HCT116 (cell line): ENCODE measurements around the gene DNMT3A. TPM values are rescaled to one million over a fixed set of nuclear protein-coding genes. Genes with fewer than 3 reads are reported as not detected.

Experiments used
- ATAC-seq: fragments of 200-7000 bp; cut with Tn5 transposase; 2 replicates; pipeline ENCODE4 v1.9.1; 2020; ENCODE audit warnings: mild to moderate bottlenecking, moderate library complexity
- BruUV-seq: library from RNA; stranded (reverse); fragments of 400-500 nt; replicated peaks from 2 replicates; lab custom pipeline; 2021; lab: Mats Ljungman, UMichigan
- CTCF ChIA-PET: fragments of 300-600 bp; sonication (Branson Sonifier 250); formaldehyde crosslinking; loops from one replicate; lab custom pipeline; 2021; ENCODE audit warnings: antibody characterized with exemption; lab: Charles Lee
- POLR2A ChIA-PET: fragments of 300-600, 350-600 bp; sonication (Branson Sonifier 250); formaldehyde crosslinking; loops from one replicate; lab custom pipeline; 2021; ENCODE audit warnings: antibody characterized with exemption; lab: Charles Lee
- RAD21 ChIA-PET, 2 experiments: fragments of 300-600 bp; sonication (Branson Sonifier 250); formaldehyde crosslinking; loops; one replicate each; lab custom pipeline; 2023; ENCODE audit warnings: low total read pairs in 2 of 2; ENCODE audit not compliant: uncharacterized antibody in 2 of 2, unreplicated experiment in 2 of 2, low non-redundant PET in 1 of 2; lab: Charles Lee
- DNase-seq: peaks from one replicate; pipeline ENCODE4 v3.0.0-alpha.2; 2010; ENCODE audit warnings: low read depth, low spot score
- H2AFZ ChIP-seq: fragments of 200-600 bp; shearing (Covaris generic), sonication (generic); 2 replicates; pipeline ENCODE4 v1.6.1; 2017; ENCODE audit warnings: low read depth, mixed run types, mixed read lengths, antibody characterized with exemption, low read length; ENCODE audit not compliant: poor library complexity, severe bottlenecking
- H3K27ac ChIP-seq: 2 replicates; pipeline ENCODE4 v1.5.1; 2012; ENCODE audit warnings: low read depth, low read length
- H3K27me3 ChIP-seq: fragments of 200-600 bp; sonication (generic); 2 replicates; pipeline ENCODE4 v1.6.1; 2016; ENCODE audit warnings: mixed run types, low read length, mixed read lengths; ENCODE audit not compliant: insufficient read depth
- H3K36me3 ChIP-seq, 2 experiments: fragments of 200-500 bp in 1 of 2; fragments of 200-600 bp in 1 of 2; sonication (Bioruptor generic) in 1 of 2; sonication (generic) in 1 of 2; 2 replicates each; pipeline versions ENCODE4 v1.5.1 to v1.6.1; 2014 to 2016; ENCODE audit warnings: low read length in 2 of 2, inconsistent platforms in 1 of 2, mixed read lengths in 1 of 2, mixed run types in 1 of 2; ENCODE audit not compliant: insufficient read depth in 2 of 2, control insufficient read depth in 1 of 2
- H3K4me1 ChIP-seq, 2 experiments: fragments of 200-600 bp in 1 of 2; sonication (generic) in 1 of 2; 2 replicates each; pipeline versions ENCODE4 v1.5.1 to v1.6.1; 2012 to 2017; ENCODE audit warnings: low read length in 2 of 2, inconsistent platforms in 1 of 2, mild to moderate bottlenecking in 1 of 2, mixed read lengths in 1 of 2, mixed run types in 1 of 2, moderate library complexity in 1 of 2; ENCODE audit not compliant: insufficient read depth in 2 of 2, control insufficient read depth in 1 of 2
- H3K4me2 ChIP-seq: fragments of 200-600 bp; sonication (generic); 2 replicates; pipeline ENCODE4 v1.6.1; 2017; ENCODE audit warnings: mixed run types, low read length, mixed read lengths
- H3K4me3 ChIP-seq, 2 experiments: fragments of 200-600 bp in 1 of 2; sonication (generic) in 1 of 2; replicated peaks in 1 of 2; 2 replicates each; pipeline ENCODE4 v1.5.1; 2011 to 2016; ENCODE audit warnings: low read length in 2 of 2, control low read depth in 1 of 2, low read depth in 1 of 2, mild to moderate bottlenecking in 1 of 2, mixed read lengths in 1 of 2, mixed run types in 1 of 2
- H3K79me2 ChIP-seq: fragments of 200-600 bp; sonication (generic); 2 replicates; pipeline ENCODE4 v1.6.1; 2017; ENCODE audit warnings: mild to moderate bottlenecking, mixed run types, low read length, moderate library complexity, mixed read lengths; ENCODE audit not compliant: insufficient read depth
- H3K9ac ChIP-seq: fragments of 200-600 bp; sonication (generic); 2 replicates; pipeline ENCODE4 v1.6.1; 2016; ENCODE audit warnings: low read length, mixed read lengths
- H3K9me2 ChIP-seq: fragments of 200-600 bp; sonication (generic), shearing (Covaris generic); 2 replicates; pipeline ENCODE4 v1.6.1; 2017; ENCODE audit warnings: mixed run types, mild to moderate bottlenecking, moderate library complexity; ENCODE audit not compliant: insufficient read depth
- H3K9me3 ChIP-seq, 2 experiments: fragments of 200-500 bp in 1 of 2; fragments of 200-600 bp in 1 of 2; sonication (Bioruptor generic) in 1 of 2; sonication (generic) in 1 of 2; 2 replicates each; pipeline ENCODE4 v1.6.1; 2014 to 2017; ENCODE audit warnings: low read length in 2 of 2, mixed read lengths in 2 of 2, inconsistent platforms in 1 of 2, low read depth in 1 of 2, mild to moderate bottlenecking in 1 of 2, mixed run types in 1 of 2, moderate library complexity in 1 of 2; ENCODE audit not compliant: control insufficient read depth in 1 of 2, insufficient read depth in 1 of 2
- H4K20me1 ChIP-seq: fragments of 200-600 bp; sonication (generic), shearing (Covaris generic); 2 replicates; pipeline ENCODE4 v1.6.1; 2017; ENCODE audit warnings: mixed run types, mild to moderate bottlenecking, moderate library complexity; ENCODE audit not compliant: insufficient read depth
- CBX3 ChIP-seq: IDR thresholded peaks from 2 replicates; pipeline ENCODE4 v1.6.1; 2012; ENCODE audit warnings: low read depth
- EGR1 ChIP-seq: IDR thresholded peaks from 2 replicates; pipeline ENCODE4 v1.6.1; 2012; ENCODE audit warnings: low read depth
- ELF1 ChIP-seq: IDR thresholded peaks from 2 replicates; pipeline ENCODE4 v1.6.1; 2012; ENCODE audit warnings: low read depth, borderline replicate concordance
- FOSL1 ChIP-seq: IDR thresholded peaks from 2 replicates; pipeline ENCODE4 v1.6.1; 2012; ENCODE audit warnings: low read depth
- JUND ChIP-seq: IDR thresholded peaks from 2 replicates; pipeline ENCODE4 v1.6.1; 2012
- POLR2A ChIP-seq: IDR thresholded peaks from 2 replicates; pipeline ENCODE4 v1.7.0; 2011; ENCODE audit warnings: borderline replicate concordance; ENCODE audit not compliant: insufficient read depth, insufficient read length; ENCODE audit errors: extremely low read depth
- SP1 ChIP-seq: IDR thresholded peaks from 2 replicates; pipeline ENCODE4 v1.6.1; 2012; ENCODE audit warnings: low read depth
- YY1 ChIP-seq: IDR thresholded peaks from 2 replicates; pipeline ENCODE4 v1.6.1; 2011; ENCODE audit warnings: low read length, low read depth, moderate library complexity, mild to moderate bottlenecking; ENCODE audit not compliant: insufficient replicate concordance; ENCODE audit errors: extremely low read depth
- ZBTB33 ChIP-seq: IDR thresholded peaks from 2 replicates; pipeline ENCODE4 v1.6.1; 2011; ENCODE audit warnings: mild to moderate bottlenecking, low read length, moderate library complexity; ENCODE audit not compliant: insufficient replicate concordance; ENCODE audit errors: extremely low read depth
- ZFX ChIP-seq: fragments of 450-650 bp; IDR thresholded peaks from 2 replicates; pipeline ENCODE4 v1.6.1; 2017
- intact Hi-C: fragments of 100-400 bp; cut with micrococcal nuclease; formaldehyde crosslinking; loops from 2 replicates; pipeline ENCODE4 v1.10.0; 2022
- total RNA-seq: library from RNA; stranded (reverse); gene quantifications from one replicate; pipeline ENCODE4 v1.2.1, GENCODE V29; 2021; ENCODE audit not compliant: unreplicated experiment
- TF ChIP-seq, protein P1 (sequence below): IDR thresholded peaks from 2 replicates; pipeline ENCODE4 v1.6.1; 2012
- TF ChIP-seq, protein P2 (sequence below): IDR thresholded peaks from 2 replicates; pipeline ENCODE4 v1.6.1; 2012

DNMT3A gene
- total RNA-seq, 1 experiment from 2014 or later: 14.3 TPM

- no peaks in the 10 kb centered on the region for H3K4me1 ChIP-seq
- no peaks in the 10 kb centered on the region for H4K20me1 ChIP-seq
- CTCF ChIA-PET: interaction anchor here (8.0 kb wide), 1 partner anchor 8 kb away, joined by 54 read pairs; no protein-coding TSS in a partner anchor
- POLR2A ChIA-PET: no interaction called here
- H3K27ac ChIP-seq: no peak overlapping the region
- ATAC-seq (no peak), DNase-seq (no peak)
- intact Hi-C loops: no loop called here
- no peaks in the 10 kb centered on the region for H3K36me3 ChIP-seq
- no peak overlapping the region for H3K9ac ChIP-seq
- H3K9me2 ChIP-seq: no peaks in the 10 kb centered on the region
- H3K9me3 ChIP-seq: no peaks in the 10 kb centered on the region
- H3K27me3 ChIP-seq: no peaks in the 10 kb centered on the region
- no peak for TF ChIP-seq ZBTB33
- TF ChIP-seq JUND: no peak
- TF ChIP-seq, protein P1, sequence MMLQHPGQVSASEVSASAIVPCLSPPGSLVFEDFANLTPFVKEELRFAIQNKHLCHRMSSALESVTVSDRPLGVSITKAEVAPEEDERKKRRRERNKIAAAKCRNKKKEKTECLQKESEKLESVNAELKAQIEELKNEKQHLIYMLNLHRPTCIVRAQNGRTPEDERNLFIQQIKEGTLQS: no peak
- no peak for TF ChIP-seq CBX3
- no peak for TF ChIP-seq ELF1
- no peak for TF ChIP-seq FOSL1
- no peak for TF ChIP-seq YY1
- TF ChIP-seq EGR1: no peak
- TF ChIP-seq SP1: no peak
- TF ChIP-seq, all 23 proteins: peak for 0
- RAD21 ChIA-PET: no interaction called here
- BruUV-seq: no TSS peak
- no peak overlapping the region for H3K4me2 ChIP-seq
- no peak overlapping the region for H3K4me3 ChIP-seq
- no peaks in the 10 kb centered on the region for H3K79me2 ChIP-seq
- H2AFZ ChIP-seq: no peak overlapping the region
Measured at GRCh38 chr2:25369876-25370275, 28.2 kb upstream of the DNMT3A start.

GRCh38 chr2:25369439-25369838 lies 27.7 kb upstream of the DNMT3A start:
- ChIA-PET RAD21 (no interaction called here), CTCF (no interaction called here), POLR2A (no interaction called here)
- H3K4me1 ChIP-seq: no peaks in the 10 kb centered on the region
- no peak overlapping the region for H3K9ac ChIP-seq
- no peak overlapping the region for H3K4me2 ChIP-seq
- BruUV-seq: no TSS peak
- no peak for ATAC-seq
- H3K27me3 ChIP-seq: no peaks in the 10 kb centered on the region
- TF ChIP-seq JUND (no peak), ZBTB33 (no peak), ELF1 (no peak), POLR2A (no peak), ZFX (no peak), SP1 (no peak)
- TF ChIP-seq, protein P2, sequence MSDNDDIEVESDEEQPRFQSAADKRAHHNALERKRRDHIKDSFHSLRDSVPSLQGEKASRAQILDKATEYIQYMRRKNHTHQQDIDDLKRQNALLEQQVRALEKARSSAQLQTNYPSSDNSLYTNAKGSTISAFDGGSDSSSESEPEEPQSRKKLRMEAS: no peak
- TF ChIP-seq, protein P1: no peak
- no peak overlapping the region for H2AFZ ChIP-seq
- no peaks in the 10 kb centered on the region for H4K20me1 ChIP-seq
- no peaks in the 10 kb centered on the region for H3K36me3 ChIP-seq
- no peak overlapping the region for H3K27ac ChIP-seq
- no peaks in the 10 kb centered on the region for H3K79me2 ChIP-seq
- H3K9me2 ChIP-seq: no peaks in the 10 kb centered on the region
- intact Hi-C loops: no loop called here
- no peaks in the 10 kb centered on the region for H3K9me3 ChIP-seq
- H3K4me3 ChIP-seq: no peak overlapping the region
- no peak for DNase-seq
